Liver (tissue), 9 donors: ENCODE measurements around the gene C10orf105. TPM values are rescaled to one million over a fixed set of nuclear protein-coding genes. Genes with fewer than 3 reads are reported as not detected.

ENCODE experiments used
- DNase-seq: peaks from one replicate; pipeline ENCODE4 v3.0.0-alpha.2; 2017; ENCODE audit warnings: low spot score
- H3K27ac ChIP-seq, 2 donors: one replicate each; pipeline ENCODE4 v1.7.0; 2013; ENCODE audit warnings: inconsistent platforms in 2 of 2, low read length in 2 of 2, control low read depth in 1 of 2, low read depth in 1 of 2, mild to moderate bottlenecking in 1 of 2
- H3K27me3 ChIP-seq, 4 donors: one replicate each; pipeline versions ENCODE4 v1.6.1 to v1.7.0; 2013; ENCODE audit warnings: low read length in 3 of 4, inconsistent platforms in 1 of 4, mild to moderate bottlenecking in 1 of 4, moderate library complexity in 1 of 4; ENCODE audit not compliant: control insufficient read depth in 4 of 4, insufficient read depth in 4 of 4
- H3K36me3 ChIP-seq, 4 donors: one replicate each; pipeline versions ENCODE4 v1.6.1 to v1.7.0; 2013; ENCODE audit warnings: low read length in 3 of 4, mild to moderate bottlenecking in 3 of 4, low read depth in 1 of 4, moderate library complexity in 1 of 4; ENCODE audit not compliant: control insufficient read depth in 4 of 4, insufficient read depth in 3 of 4
- H3K4me1 ChIP-seq, 4 donors: one replicate each; pipeline versions ENCODE4 v1.6.1 to v1.7.0; 2013; ENCODE audit warnings: low read length in 3 of 4, mild to moderate bottlenecking in 3 of 4, moderate library complexity in 1 of 4; ENCODE audit not compliant: control insufficient read depth in 4 of 4, insufficient read depth in 4 of 4
- H3K4me3 ChIP-seq, 3 donors: one replicate each; pipeline versions ENCODE4 v1.6.1 to v1.7.0; 2013; ENCODE audit warnings: low read length in 3 of 3, control low read depth in 1 of 3, low read depth in 1 of 3, mild to moderate bottlenecking in 1 of 3
- H3K9ac ChIP-seq, 2 donors: one replicate each; pipeline ENCODE4 v1.7.0; 2013; ENCODE audit warnings: low read length in 2 of 2, mild to moderate bottlenecking in 2 of 2, moderate library complexity in 2 of 2, control low read depth in 1 of 2, low read depth in 1 of 2
- H3K9me3 ChIP-seq, 4 donors: one replicate each; pipeline versions ENCODE4 v1.6.1 to v1.7.0; 2013; ENCODE audit warnings: low read length in 3 of 4; ENCODE audit not compliant: control insufficient read depth in 4 of 4
- EGR1 ChIP-seq, 2 donors: IDR thresholded peaks; 2 replicates each; pipeline ENCODE4 v1.6.1; 2016 to 2018; ENCODE audit warnings: antibody characterized with exemption in 2 of 2, low read depth in 2 of 2
- FOXA1 ChIP-seq: IDR thresholded peaks from 2 replicates; pipeline ENCODE4 v1.6.1; 2016; ENCODE audit warnings: antibody characterized with exemption
- GABPA ChIP-seq, 2 donors: IDR thresholded peaks in 1 of 2; conservative IDR thresholded peaks in 1 of 2; 2 replicates each; pipeline ENCODE4 v1.6.1; 2016; ENCODE audit warnings: antibody characterized with exemption in 2 of 2, mild to moderate bottlenecking in 1 of 2, moderate library complexity in 1 of 2
- HNF4A ChIP-seq, 2 donors: conservative IDR thresholded peaks; 2 replicates each; pipeline ENCODE4 v1.6.1; 2016; ENCODE audit warnings: antibody characterized with exemption in 2 of 2, mild to moderate bottlenecking in 2 of 2
- JUND ChIP-seq, 2 donors: IDR thresholded peaks; 2 replicates each; pipeline ENCODE4 v1.6.1; 2016; ENCODE audit warnings: antibody characterized with exemption in 2 of 2
- NR2F2 ChIP-seq: IDR thresholded peaks from 2 replicates; pipeline ENCODE4 v1.6.1; 2016; ENCODE audit warnings: antibody characterized with exemption
- RAD21 ChIP-seq, 2 donors: IDR thresholded peaks; 2 replicates each; pipeline ENCODE4 v1.6.1; 2016; ENCODE audit warnings: antibody characterized with exemption in 2 of 2, mild to moderate bottlenecking in 2 of 2
- RXRA ChIP-seq, 2 donors: IDR thresholded peaks; 2 replicates each; pipeline ENCODE4 v1.6.1; 2017 to 2018; ENCODE audit warnings: antibody characterized with exemption in 2 of 2, mild to moderate bottlenecking in 1 of 2
- TAF1 ChIP-seq: conservative IDR thresholded peaks from 2 replicates; pipeline ENCODE4 v1.6.1; 2016; ENCODE audit warnings: antibody characterized with exemption, mild to moderate bottlenecking
- YY1 ChIP-seq: IDR thresholded peaks from 2 replicates; pipeline ENCODE4 v1.6.1; 2016; ENCODE audit warnings: antibody characterized with exemption, mild to moderate bottlenecking
- WGBS: extraction: QIAGEN DNeasy Blood & Tissue Kit; methylation state at CpG from one replicate; pipeline ENCODE4 v1.1.7; 2013; 5-methylcytosine and 5-hydroxymethylcytosine counted together
- polyA plus RNA-seq, 2 donors: library from polyadenylated mRNA; stranded (reverse) in 1 of 2; unstranded in 1 of 2; fragments of 200-250 nt in 1 of 2; fragments of >200 nt in 1 of 2; fragmentation: Nextera tagmentation in 1 of 2; extraction: Ambion mirVana in 1 of 2; gene quantifications; one replicate each; pipeline versions ENCODE4 v1.2.1 to v1.2.3, GENCODE V29; 2013 to 2015
- total RNA-seq, 2 donors: library from RNA; depleted of rRNA; stranded (reverse); fragments of >200 nt; gene quantifications; one replicate each; pipeline ENCODE4 v1.2.3, GENCODE V29; 2014
- TF ChIP-seq, protein P1 (sequence below): IDR thresholded peaks from 2 replicates; pipeline ENCODE4 v1.6.1; 2016; ENCODE audit warnings: antibody characterized with exemption, mild to moderate bottlenecking
- TF ChIP-seq, protein P2 (sequence below): IDR thresholded peaks from 2 replicates; pipeline ENCODE4 v1.6.1; 2016; ENCODE audit warnings: antibody characterized with exemption
- TF ChIP-seq, protein P3 (sequence below): IDR thresholded peaks from 2 replicates; pipeline ENCODE4 v1.6.1; 2016; ENCODE audit warnings: antibody characterized with exemption
- TF ChIP-seq, protein P4 (sequence below): IDR thresholded peaks from 2 replicates; pipeline ENCODE4 v1.6.1; 2016; ENCODE audit warnings: antibody characterized with exemption
- TF ChIP-seq, protein P5 (sequence below): fragments of 150-350 bp; IDR thresholded peaks from 2 replicates; pipeline ENCODE4 v1.5.1; 2017; ENCODE audit warnings: improper control_type of control experiment, low read depth, low read length; ENCODE audit not compliant: missing input control
- donor health status: healthy.
- donor health status: healthy.
- donor health status: healthy.
- donor health status: healthy.
- donor health status: healthy.

Gene C10orf105
- total and polyA plus RNA-seq, 4 donors = under 0.01 to 0.07 TPM; not detected in 2

- TF ChIP-seq, protein P1, sequence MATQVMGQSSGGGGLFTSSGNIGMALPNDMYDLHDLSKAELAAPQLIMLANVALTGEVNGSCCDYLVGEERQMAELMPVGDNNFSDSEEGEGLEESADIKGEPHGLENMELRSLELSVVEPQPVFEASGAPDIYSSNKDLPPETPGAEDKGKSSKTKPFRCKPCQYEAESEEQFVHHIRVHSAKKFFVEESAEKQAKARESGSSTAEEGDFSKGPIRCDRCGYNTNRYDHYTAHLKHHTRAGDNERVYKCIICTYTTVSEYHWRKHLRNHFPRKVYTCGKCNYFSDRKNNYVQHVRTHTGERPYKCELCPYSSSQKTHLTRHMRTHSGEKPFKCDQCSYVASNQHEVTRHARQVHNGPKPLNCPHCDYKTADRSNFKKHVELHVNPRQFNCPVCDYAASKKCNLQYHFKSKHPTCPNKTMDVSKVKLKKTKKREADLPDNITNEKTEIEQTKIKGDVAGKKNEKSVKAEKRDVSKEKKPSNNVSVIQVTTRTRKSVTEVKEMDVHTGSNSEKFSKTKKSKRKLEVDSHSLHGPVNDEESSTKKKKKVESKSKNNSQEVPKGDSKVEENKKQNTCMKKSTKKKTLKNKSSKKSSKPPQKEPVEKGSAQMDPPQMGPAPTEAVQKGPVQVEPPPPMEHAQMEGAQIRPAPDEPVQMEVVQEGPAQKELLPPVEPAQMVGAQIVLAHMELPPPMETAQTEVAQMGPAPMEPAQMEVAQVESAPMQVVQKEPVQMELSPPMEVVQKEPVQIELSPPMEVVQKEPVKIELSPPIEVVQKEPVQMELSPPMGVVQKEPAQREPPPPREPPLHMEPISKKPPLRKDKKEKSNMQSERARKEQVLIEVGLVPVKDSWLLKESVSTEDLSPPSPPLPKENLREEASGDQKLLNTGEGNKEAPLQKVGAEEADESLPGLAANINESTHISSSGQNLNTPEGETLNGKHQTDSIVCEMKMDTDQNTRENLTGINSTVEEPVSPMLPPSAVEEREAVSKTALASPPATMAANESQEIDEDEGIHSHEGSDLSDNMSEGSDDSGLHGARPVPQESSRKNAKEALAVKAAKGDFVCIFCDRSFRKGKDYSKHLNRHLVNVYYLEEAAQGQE = no peak
- TF ChIP-seq HNF4A (conservative IDR thresholded peaks at IDR 0.05) (no peak), RAD21 (IDR thresholded peaks at IDR 0.05) (no peak)
These were observed 16.4 kb upstream of the C10orf105 start (continued) for GRCh38 chr10:71735709-71736569.

DNA sequence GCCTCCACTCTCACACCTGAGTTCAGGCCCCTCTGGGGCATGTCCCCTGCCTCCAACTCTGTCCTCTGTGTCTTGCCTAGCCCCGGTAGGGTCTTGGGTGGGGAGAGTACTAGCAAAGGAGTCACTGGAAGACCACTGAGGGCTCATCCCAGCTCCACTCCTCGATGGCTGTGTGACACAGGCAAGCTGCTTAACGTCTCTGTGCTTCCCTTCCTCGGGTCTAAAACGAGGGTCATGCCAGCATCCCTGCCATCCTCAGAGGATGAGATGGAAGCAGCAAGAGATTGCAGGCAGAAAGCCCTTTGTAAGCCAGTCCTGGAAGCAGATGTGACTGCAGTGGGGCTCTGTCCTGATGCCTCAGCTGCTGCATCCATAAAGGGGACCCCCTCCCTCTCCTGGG lies 15.2 kb upstream of the C10orf105 start:
- WGBS = 78% methylated on average over 5 of the region's 5 CpGs
- no peak for DNase-seq

More for the DNA sequence above, 15.2 kb upstream of the C10orf105 start:
- H3K27me3 ChIP-seq = no peaks in the 10 kb centered on the region
- H3K27ac ChIP-seq = no peak overlapping the region
- TF ChIP-seq HNF4A (conservative IDR thresholded peaks at IDR 0.05) = no peak
- no peak for TF ChIP-seq EGR1 (IDR thresholded peaks at IDR 0.05; ENCODE audit: low read depth in 2 of 2)
- TF ChIP-seq, protein P2, sequence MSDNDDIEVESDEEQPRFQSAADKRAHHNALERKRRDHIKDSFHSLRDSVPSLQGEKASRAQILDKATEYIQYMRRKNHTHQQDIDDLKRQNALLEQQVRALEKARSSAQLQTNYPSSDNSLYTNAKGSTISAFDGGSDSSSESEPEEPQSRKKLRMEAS = no peak
- no peak for TF ChIP-seq FOXA1
- TF ChIP-seq GABPA (IDR thresholded peaks at IDR 0.05 in 1 of 2, conservative IDR thresholded peaks at IDR 0.05 in 1 of 2) = no peak
- TF ChIP-seq NR2F2 = no peak
- TF ChIP-seq, protein P3, sequence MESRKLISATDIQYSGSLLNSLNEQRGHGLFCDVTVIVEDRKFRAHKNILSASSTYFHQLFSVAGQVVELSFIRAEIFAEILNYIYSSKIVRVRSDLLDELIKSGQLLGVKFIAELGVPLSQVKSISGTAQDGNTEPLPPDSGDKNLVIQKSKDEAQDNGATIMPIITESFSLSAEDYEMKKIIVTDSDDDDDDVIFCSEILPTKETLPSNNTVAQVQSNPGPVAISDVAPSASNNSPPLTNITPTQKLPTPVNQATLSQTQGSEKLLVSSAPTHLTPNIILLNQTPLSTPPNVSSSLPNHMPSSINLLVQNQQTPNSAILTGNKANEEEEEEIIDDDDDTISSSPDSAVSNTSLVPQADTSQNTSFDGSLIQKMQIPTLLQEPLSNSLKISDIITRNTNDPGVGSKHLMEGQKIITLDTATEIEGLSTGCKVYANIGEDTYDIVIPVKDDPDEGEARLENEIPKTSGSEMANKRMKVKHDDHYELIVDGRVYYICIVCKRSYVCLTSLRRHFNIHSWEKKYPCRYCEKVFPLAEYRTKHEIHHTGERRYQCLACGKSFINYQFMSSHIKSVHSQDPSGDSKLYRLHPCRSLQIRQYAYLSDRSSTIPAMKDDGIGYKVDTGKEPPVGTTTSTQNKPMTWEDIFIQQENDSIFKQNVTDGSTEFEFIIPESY = no peak
- no peak for TF ChIP-seq TAF1
- TF ChIP-seq YY1 = no peak
- no peak for TF ChIP-seq RXRA (IDR thresholded peaks at IDR 0.05)
- no peak for TF ChIP-seq JUND (IDR thresholded peaks at IDR 0.05)
- TF ChIP-seq, protein P4, sequence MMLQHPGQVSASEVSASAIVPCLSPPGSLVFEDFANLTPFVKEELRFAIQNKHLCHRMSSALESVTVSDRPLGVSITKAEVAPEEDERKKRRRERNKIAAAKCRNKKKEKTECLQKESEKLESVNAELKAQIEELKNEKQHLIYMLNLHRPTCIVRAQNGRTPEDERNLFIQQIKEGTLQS = no peak
- TF ChIP-seq, protein P5, sequence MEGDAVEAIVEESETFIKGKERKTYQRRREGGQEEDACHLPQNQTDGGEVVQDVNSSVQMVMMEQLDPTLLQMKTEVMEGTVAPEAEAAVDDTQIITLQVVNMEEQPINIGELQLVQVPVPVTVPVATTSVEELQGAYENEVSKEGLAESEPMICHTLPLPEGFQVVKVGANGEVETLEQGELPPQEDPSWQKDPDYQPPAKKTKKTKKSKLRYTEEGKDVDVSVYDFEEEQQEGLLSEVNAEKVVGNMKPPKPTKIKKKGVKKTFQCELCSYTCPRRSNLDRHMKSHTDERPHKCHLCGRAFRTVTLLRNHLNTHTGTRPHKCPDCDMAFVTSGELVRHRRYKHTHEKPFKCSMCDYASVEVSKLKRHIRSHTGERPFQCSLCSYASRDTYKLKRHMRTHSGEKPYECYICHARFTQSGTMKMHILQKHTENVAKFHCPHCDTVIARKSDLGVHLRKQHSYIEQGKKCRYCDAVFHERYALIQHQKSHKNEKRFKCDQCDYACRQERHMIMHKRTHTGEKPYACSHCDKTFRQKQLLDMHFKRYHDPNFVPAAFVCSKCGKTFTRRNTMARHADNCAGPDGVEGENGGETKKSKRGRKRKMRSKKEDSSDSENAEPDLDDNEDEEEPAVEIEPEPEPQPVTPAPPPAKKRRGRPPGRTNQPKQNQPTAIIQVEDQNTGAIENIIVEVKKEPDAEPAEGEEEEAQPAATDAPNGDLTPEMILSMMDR = no peak
- no peaks in the 10 kb centered on the region for H3K36me3 ChIP-seq
- no peaks in the 10 kb centered on the region for H3K9me3 ChIP-seq
- peaks cover 0 to 4% (median 0%) of the 10 kb centered on the region in 4 donors for H3K4me1 ChIP-seq
- no peak overlapping the region for H3K9ac ChIP-seq
- no peak overlapping the region for H3K4me3 ChIP-seq
